Colonic mucosa (tissue), 4 donors: ENCODE results near the gene USP12. TPM values are rescaled to one million over a fixed set of nuclear protein-coding genes. Genes with fewer than 3 reads are reported as not detected.
"Not testable (repeated sequence)": the region's sequence is repeated elsewhere in the genome, so short reads cannot be mapped to it uniquely, and the experiment has no call there.

Source experiments
- DNase-seq: peaks from one replicate; pipeline ENCODE4 v3.0.0-alpha.2; 2020
- H3K27ac ChIP-seq: fragments of 200-600 bp; one replicate; pipeline ENCODE4 v1.8.0; 2021
- H3K27me3 ChIP-seq: fragments of 200-600 bp; one replicate; pipeline ENCODE4 v1.8.0; 2021
- H3K36me3 ChIP-seq: fragments of 200-600 bp; one replicate; pipeline ENCODE4 v1.8.0; 2021
- H3K4me1 ChIP-seq: fragments of 200-600 bp; one replicate; pipeline ENCODE4 v1.8.0; 2021; ENCODE audit warnings: mild to moderate bottlenecking
- H3K4me3 ChIP-seq: fragments of 200-600 bp; one replicate; pipeline ENCODE4 v1.8.0; 2021
- H3K9ac ChIP-seq, 2 donors: one replicate each; pipeline ENCODE4 v1.7.0; 2013; ENCODE audit warnings: control low read depth in 2 of 2, low read depth in 2 of 2, low read length in 2 of 2
- H3K9me3 ChIP-seq: fragments of 200-600 bp; one replicate; pipeline ENCODE4 v1.8.0; 2021
- CTCF ChIP-seq: fragments of 200-600 bp; IDR thresholded peaks from one replicate; pipeline ENCODE4 v1.8.0; 2022; ENCODE audit warnings: antibody characterized with exemption, mild to moderate bottlenecking
- intact Hi-C: fragments of 100-400 bp; cut with DNase I; formaldehyde crosslinking; loops from one replicate; pipeline ENCODE4 v1.14.1; 2022
- total RNA-seq, 2 donors: library from RNA; stranded (reverse); fragmentation: NEBNext Ultra II Directional in 1 of 2; extraction: Animal tissue kit (Norgen Biotek cat#: 25700) in 1 of 2; gene quantifications; one replicate each; pipeline ENCODE4 v1.2.1, GENCODE V29; 2021
- donor health status: healthy.
- donor health status: DM: no; HTN: no; CAD: no.
- donor health status: DM: no; HTN: no; CAD: no.

Gene USP12
- total RNA-seq, 2 donors from 2014 or later, result 28.0 to 48.0 TPM

- no peak overlapping the region for H3K27ac ChIP-seq
- no peak for TF ChIP-seq CTCF
- DNase-seq, result no peak
- peaks cover 5% of the 10 kb centered on the region for H3K4me1 ChIP-seq
- H3K9me3 ChIP-seq, result no peaks in the 10 kb centered on the region
- intact Hi-C loops, result no loop called here
- no peaks in the 10 kb centered on the region for H3K27me3 ChIP-seq
- H3K36me3 ChIP-seq, result no peaks in the 10 kb centered on the region
- no peak overlapping the region for H3K9ac ChIP-seq
- no peak overlapping the region for H3K4me3 ChIP-seq
These were observed 24.0 kb downstream of the USP12 start for GRCh38 chr13:27147530-27148170.

- no peak for DNase-seq
- Histone ChIP-seq H3K27ac (no peak overlapping the region), H3K9ac (no peak overlapping the region), H3K27me3 (no peaks in the 10 kb centered on the region), H3K4me3 (no peak overlapping the region), H3K9me3 (no peaks in the 10 kb centered on the region), H3K4me1 (no peaks in the 10 kb centered on the region), H3K36me3 (no peaks in the 10 kb centered on the region)
- no peak for TF ChIP-seq CTCF
- intact Hi-C loops, result no loop called here
These were observed 29.9 kb downstream of the USP12 start for GRCh38 chr13:27141746-27142145.

GRCh38 chr13:27141159-27141558 lies 30.5 kb downstream of the USP12 start:
- H3K4me3 ChIP-seq, intact Hi-C loops, H3K36me3 ChIP-seq, H3K27me3 ChIP-seq, H3K9ac ChIP-seq, H3K9me3 ChIP-seq, H3K27ac ChIP-seq, H3K4me1 ChIP-seq, DNase-seq: not testable (repeated sequence)

- Histone ChIP-seq H3K9ac (no peak overlapping the region), H3K36me3 (no peaks in the 10 kb centered on the region), H3K27me3 (no peaks in the 10 kb centered on the region), H3K4me3 (no peak overlapping the region), H3K4me1 (no peaks in the 10 kb centered on the region), H3K27ac (no peak overlapping the region), H3K9me3 (no peaks in the 10 kb centered on the region)
- TF ChIP-seq CTCF, result no peak
- DNase-seq, result no peak
- intact Hi-C loops, result no loop called here
These were observed 31.6 kb downstream of the USP12 start for GRCh38 chr13:27140060-27140459.

DNA sequence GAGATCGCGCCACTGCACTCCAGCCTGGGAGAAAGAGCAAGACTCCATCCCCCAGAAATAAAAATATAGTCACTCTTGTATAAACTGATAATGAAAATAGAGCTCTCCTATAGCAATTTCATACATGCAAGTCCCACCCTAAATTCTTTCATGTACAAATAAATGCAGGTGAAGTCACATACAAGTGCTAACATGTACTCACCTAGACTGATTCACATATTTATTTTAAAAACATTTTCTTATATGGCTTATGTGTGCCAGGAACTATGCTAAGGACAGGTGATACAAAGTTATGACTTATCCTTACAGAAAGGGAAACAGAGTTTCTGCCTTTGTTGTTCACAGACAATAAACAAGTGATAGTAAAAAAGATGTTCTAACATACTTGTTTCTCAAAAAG lies 32.0 kb downstream of the USP12 start:
- Histone ChIP-seq H3K9me3 (no peaks in the 10 kb centered on the region), H3K27ac (no peak overlapping the region), H3K4me3 (no peak overlapping the region), H3K9ac (no peak overlapping the region), H3K27me3 (no peaks in the 10 kb centered on the region), H3K36me3 (no peaks in the 10 kb centered on the region), H3K4me1 (no peaks in the 10 kb centered on the region)
- no peak for TF ChIP-seq CTCF
- DNase-seq, result no peak
- intact Hi-C loops, result no loop called here

- no peaks in the 10 kb centered on the region for H3K36me3 ChIP-seq
- H3K27me3 ChIP-seq, result no peaks in the 10 kb centered on the region
- intact Hi-C loops, result no loop called here
- DNase-seq, result no peak
- no peak for TF ChIP-seq CTCF
- no peak overlapping the region for H3K4me3 ChIP-seq
- no peak overlapping the region for H3K9ac ChIP-seq
- H3K4me1 ChIP-seq, result no peaks in the 10 kb centered on the region
- no peak overlapping the region for H3K27ac ChIP-seq
- H3K9me3 ChIP-seq, result no peaks in the 10 kb centered on the region
These were observed 33.0 kb downstream of the USP12 start for GRCh38 chr13:27138457-27139093.
